Ishikawa (cell line): ENCODE results near the gene TM4SF1.
A peak's percentile ranks its signal among the peaks of the same experiment; 100 is the strongest.

ENCODE experiments used
- CEBPB ChIP-seq: IDR thresholded peaks from 2 replicates; pipeline ENCODE4 v1.6.1; 2012
- CREB1 ChIP-seq: IDR thresholded peaks from 2 replicates; pipeline ENCODE4 v1.6.1; 2012; ENCODE audit warnings: low read depth
- EGR1 ChIP-seq: IDR thresholded peaks from 2 replicates; pipeline ENCODE4 v1.6.1; 2012
- EP300 ChIP-seq: IDR thresholded peaks from 2 replicates; pipeline ENCODE4 v1.6.1; 2012; ENCODE audit warnings: borderline replicate concordance
- FOXM1 ChIP-seq: IDR thresholded peaks from 2 replicates; pipeline ENCODE4 v1.6.1; 2012; ENCODE audit warnings: low read depth, borderline replicate concordance
- MAX ChIP-seq: IDR thresholded peaks from 2 replicates; pipeline ENCODE4 v1.6.1; 2012
- NFIC ChIP-seq: IDR thresholded peaks from 2 replicates; pipeline ENCODE4 v1.6.1; 2012
- RAD21 ChIP-seq: IDR thresholded peaks from 2 replicates; pipeline ENCODE4 v1.6.1; 2012; ENCODE audit warnings: low read depth
- REST ChIP-seq: IDR thresholded peaks from 2 replicates; pipeline ENCODE4 v1.6.1; 2012; ENCODE audit warnings: low read depth, mild to moderate bottlenecking
- TAF1 ChIP-seq: IDR thresholded peaks from 2 replicates; pipeline ENCODE4 v1.6.1; 2012; ENCODE audit warnings: low read depth, mild to moderate bottlenecking
- TCF12 ChIP-seq: IDR thresholded peaks from 2 replicates; pipeline ENCODE4 v1.6.1; 2012; ENCODE audit warnings: low read depth
- TEAD4 ChIP-seq: IDR thresholded peaks from 2 replicates; pipeline ENCODE4 v1.6.1; 2012
- YY1 ChIP-seq: IDR thresholded peaks from 2 replicates; pipeline ENCODE4 v1.6.1; 2012; ENCODE audit warnings: low read depth
- ZBTB7A ChIP-seq: IDR thresholded peaks from 2 replicates; pipeline ENCODE4 v1.6.1; 2012; ENCODE audit warnings: low read depth
- TF ChIP-seq, protein P1 (sequence below): IDR thresholded peaks from 2 replicates; pipeline ENCODE4 v1.6.1; 2012

Gene TM4SF1

GRCh38 chr3:149342413-149343380 is 34.8 kb downstream of the TM4SF1 start:
- TF ChIP-seq CEBPB (no peak), REST (peak; percentile 61), NFIC (no peak), TAF1 (no peak), TCF12 (no peak)

DNA sequence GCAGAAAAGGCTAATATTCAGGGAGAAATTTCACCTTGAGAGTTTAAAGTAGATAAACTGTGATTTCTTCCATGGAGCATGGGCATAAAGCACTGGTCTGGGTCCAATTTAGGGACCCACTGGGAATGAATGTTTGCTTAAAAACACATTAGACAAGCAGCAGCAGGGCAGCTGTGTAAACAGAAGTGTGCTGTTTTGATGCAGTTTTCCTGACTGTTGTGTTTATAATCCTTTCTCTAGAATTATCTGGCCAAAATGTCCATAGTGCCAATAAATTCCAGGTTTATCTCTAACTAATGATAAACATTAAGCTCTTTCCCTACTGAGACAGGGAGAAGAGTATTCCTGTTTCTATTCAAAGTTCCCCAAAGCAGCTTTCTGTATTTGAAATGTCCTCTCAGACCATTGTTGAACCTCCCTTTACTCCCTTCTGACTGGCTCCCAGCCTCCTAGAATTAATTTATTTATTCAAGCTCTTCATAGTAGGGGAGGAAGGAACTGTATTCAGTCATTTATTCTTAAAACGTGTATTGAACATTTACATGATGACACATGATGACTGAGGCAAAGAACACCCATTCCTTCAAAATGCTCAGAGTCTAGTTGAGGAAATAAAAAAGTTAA is 37.0 kb downstream of the TM4SF1 start:
- TF ChIP-seq TAF1 (no peak), CREB1 (no peak), ZBTB7A (no peak), MAX (no peak), FOXM1 (no peak), TEAD4 (no peak), RAD21 (no peak), YY1 (no peak), EP300 (no peak), NFIC (no peak), CEBPB (no peak)
- TF ChIP-seq, protein P1, sequence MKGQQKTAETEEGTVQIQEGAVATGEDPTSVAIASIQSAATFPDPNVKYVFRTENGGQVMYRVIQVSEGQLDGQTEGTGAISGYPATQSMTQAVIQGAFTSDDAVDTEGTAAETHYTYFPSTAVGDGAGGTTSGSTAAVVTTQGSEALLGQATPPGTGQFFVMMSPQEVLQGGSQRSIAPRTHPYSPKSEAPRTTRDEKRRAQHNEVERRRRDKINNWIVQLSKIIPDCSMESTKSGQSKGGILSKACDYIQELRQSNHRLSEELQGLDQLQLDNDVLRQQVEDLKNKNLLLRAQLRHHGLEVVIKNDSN: no peak

- no peak for TF ChIP-seq ZBTB7A
- TF ChIP-seq EGR1: no peak
- peak; percentile 69 for TF ChIP-seq NFIC
- TF ChIP-seq TAF1: no peak
- peak; percentile 37; the same call in 1 of the 2 replicates for TF ChIP-seq CEBPB
- TF ChIP-seq FOXM1: peak; percentile 87; the same call in 1 of the 2 replicates
- TF ChIP-seq CREB1: no peak
- 0 out of 2 replicates have a peak, but pooled peaks have one; percentile 29 for TF ChIP-seq YY1
- TF ChIP-seq, protein P1: no peak
- TF ChIP-seq TCF12: peak; percentile 92
- TF ChIP-seq RAD21: no peak
- TF ChIP-seq EP300: peak; percentile 92
- no peak for TF ChIP-seq MAX
- TF ChIP-seq TEAD4: peak; percentile 97
- TF ChIP-seq REST: no peak
Observed at GRCh38 chr3:149339931-149340309, 37.5 kb downstream of the TM4SF1 start.

GRCh38 chr3:149336925-149337324 is 40.5 kb downstream of the TM4SF1 start:
- TF ChIP-seq REST (no peak), EP300 (no peak), RAD21 (no peak)
- TF ChIP-seq, protein P1: no peak
